Measurements from ENCODE around the gene EGFLAM. TPM values are rescaled to one million over a fixed set of nuclear protein-coding genes. Genes with fewer than 3 reads are reported as not detected.

EGFLAM gene
- total and polyA plus RNA-seq, 2 experiments from 2014 or later, result 6.5 to 9.0 TPM

- Histone ChIP-seq H2AFZ (no peak overlapping the region), H3K79me2 (no peaks in the 10 kb centered on the region), H3K27ac (no peak overlapping the region), H3K4me2 (no peak overlapping the region), H3K9me3 (ENCODE audit: low read depth) (no peaks in the 10 kb centered on the region), H3K4me3 (no peak overlapping the region), H3K36me3 (replicated peaks; ENCODE audit: insufficient read depth, low read depth) (no peaks in the 10 kb centered on the region), H3K27me3 (no peaks in the 10 kb centered on the region), H4K20me1 (ENCODE audit: insufficient read depth, poor library complexity, severe bottlenecking) (no peaks in the 10 kb centered on the region), H3K9me2 (replicated peaks; ENCODE audit: insufficient read depth) (no peaks in the 10 kb centered on the region), H3K4me1 (ENCODE audit: insufficient read depth) (peaks cover 41% of the 10 kb centered on the region)
- no peak for DNase-seq (ENCODE audit: low spot score)
- WGBS (ENCODE audit: low lambda C conversion rate, missing lambda C conversion rate), result 68% methylated on average over 2 of the region's 2 CpGs
- TF ChIP-seq EZH2 (IDR thresholded peaks at IDR 0.05; ENCODE audit: borderline replicate concordance), result no peak
- TF ChIP-seq EZH2phosphoT487 (IDR thresholded peaks at IDR 0.05; ENCODE audit: low read depth, severe bottlenecking, unreplicated experiment), result no peak
- TF ChIP-seq CTCF (IDR thresholded peaks at IDR 0.05; ENCODE audit: poor library complexity), result no peak
Measured at GRCh38 chr5:38465061-38465460, 206.7 kb downstream of the EGFLAM start.

- no peak overlapping the region for H3K4me3 ChIP-seq
- TF ChIP-seq EZH2 (IDR thresholded peaks at IDR 0.05; ENCODE audit: borderline replicate concordance), result no peak
- TF ChIP-seq CTCF (IDR thresholded peaks at IDR 0.05; ENCODE audit: poor library complexity), result no peak
- no peak for TF ChIP-seq EZH2phosphoT487 (IDR thresholded peaks at IDR 0.05; ENCODE audit: low read depth, severe bottlenecking, unreplicated experiment)
Measured at GRCh38 chr5:38465702-38466423, 207.5 kb downstream of the EGFLAM start.

GRCh38 chr5:38466424-38467189, 208.2 kb downstream of the EGFLAM start:
- 95% methylated on average over 19 of the region's 24 CpGs for WGBS (ENCODE audit: low lambda C conversion rate, missing lambda C conversion rate)
- Histone ChIP-seq H3K4me1 (ENCODE audit: insufficient read depth) (peaks cover 41% of the 10 kb centered on the region), H3K27me3 (no peaks in the 10 kb centered on the region), H3K9me3 (ENCODE audit: low read depth) (no peaks in the 10 kb centered on the region), H3K36me3 (replicated peaks; ENCODE audit: insufficient read depth, low read depth) (no peaks in the 10 kb centered on the region), H2AFZ (no peak overlapping the region), H3K27ac (no peak overlapping the region), H3K9me2 (replicated peaks; ENCODE audit: insufficient read depth) (no peaks in the 10 kb centered on the region), H3K4me2 (no peak overlapping the region), H4K20me1 (ENCODE audit: insufficient read depth, poor library complexity, severe bottlenecking) (no peaks in the 10 kb centered on the region), H3K79me2 (no peaks in the 10 kb centered on the region), H3K4me3 (no peak overlapping the region)
- TF ChIP-seq CTCF (IDR thresholded peaks at IDR 0.05; ENCODE audit: poor library complexity), result no peak
- DNase-seq (ENCODE audit: low spot score), result no peak

More at GRCh38 chr5:38465702-38466423, 207.5 kb downstream of the EGFLAM start:
- DNase-seq (ENCODE audit: low spot score), result no peak
- Histone ChIP-seq H3K9me3 (ENCODE audit: low read depth) (no peaks in the 10 kb centered on the region), H3K4me2 (no peak overlapping the region), H3K27me3 (no peaks in the 10 kb centered on the region), H3K27ac (no peak overlapping the region), H2AFZ (no peak overlapping the region), H3K79me2 (no peaks in the 10 kb centered on the region), H3K36me3 (replicated peaks; ENCODE audit: insufficient read depth, low read depth) (no peaks in the 10 kb centered on the region), H4K20me1 (ENCODE audit: insufficient read depth, poor library complexity, severe bottlenecking) (no peaks in the 10 kb centered on the region), H3K4me1 (ENCODE audit: insufficient read depth) (peaks cover 41% of the 10 kb centered on the region), H3K9me2 (replicated peaks; ENCODE audit: insufficient read depth) (no peaks in the 10 kb centered on the region)
- 94% methylated on average over 9 of the region's 9 CpGs for WGBS (ENCODE audit: low lambda C conversion rate, missing lambda C conversion rate)
